HL-60 (cell line): ENCODE data around the gene PNRC2.
"Not testable (repeated sequence)": the region's sequence is repeated elsewhere in the genome, so short reads cannot be mapped to it uniquely, and the experiment has no call there.

ENCODE experiments used
- DNase-seq, 2 experiments: peaks; one replicate each; pipeline ENCODE4 v3.0.0-alpha.2; 2010 to 2020; ENCODE audit warnings: low read depth in 1 of 2, low spot score in 1 of 2
- H3K27ac ChIP-seq: fragments of 250-450 bp; sonication (Bioruptor Pico); replicated peaks from 2 replicates; pipeline ENCODE4 v1.5.1; 2020; ENCODE audit warnings: mild to moderate bottlenecking, moderate library complexity
- H3K27me3 ChIP-seq: fragments of 250-450 bp; sonication (Bioruptor Pico); 2 replicates; pipeline ENCODE4 v1.5.1; 2021; ENCODE audit warnings: mild to moderate bottlenecking, moderate library complexity; ENCODE audit not compliant: insufficient read depth, poor library complexity, severe bottlenecking
- H3K4me3 ChIP-seq: replicated peaks from 2 replicates; pipeline ENCODE4 v1.5.1; 2011; ENCODE audit warnings: mild to moderate bottlenecking, control low read depth, low read length; ENCODE audit not compliant: insufficient read depth
- CTCF ChIP-seq: IDR thresholded peaks from one replicate; pipeline ENCODE4 v1.5.1; 2011; ENCODE audit warnings: low read length, control low read depth, inconsistent platforms; ENCODE audit not compliant: insufficient read depth
- GABPA ChIP-seq: IDR thresholded peaks from 2 replicates; pipeline ENCODE4 v1.6.1; 2012; ENCODE audit warnings: low read depth
- POLR2AphosphoS5 ChIP-seq: IDR thresholded peaks from 2 replicates; pipeline ENCODE4 v1.6.1; 2012; ENCODE audit warnings: low read depth
- REST ChIP-seq: IDR thresholded peaks from 2 replicates; pipeline ENCODE4 v1.6.1; 2012; ENCODE audit warnings: low read depth; ENCODE audit not compliant: insufficient replicate concordance
- SPI1 ChIP-seq: IDR thresholded peaks from 2 replicates; pipeline ENCODE4 v1.6.1; 2012; ENCODE audit warnings: low read depth, mild to moderate bottlenecking, borderline replicate concordance

Gene PNRC2

GRCh38 chr1:23989263-23989662 is 29.6 kb downstream of the PNRC2 start:
- no peaks in the 10 kb centered on the region for H3K27me3 ChIP-seq
- H3K27ac ChIP-seq: no peak overlapping the region
- H3K4me3 ChIP-seq: no peak overlapping the region
- no peak for TF ChIP-seq GABPA
- no peak for DNase-seq

GRCh38 chr1:23992011-23992410 is 32.4 kb downstream of the PNRC2 start:
- not testable (repeated sequence) for H3K27me3 ChIP-seq, H3K4me3 ChIP-seq, DNase-seq, H3K27ac ChIP-seq

GRCh38 chr1:23995431-23995837 is 35.8 kb downstream of the PNRC2 start:
- H3K4me3 ChIP-seq: no peak overlapping the region
- TF ChIP-seq CTCF (no peak), SPI1 (no peak), POLR2AphosphoS5 (no peak)
- no peak for DNase-seq
- H3K27me3 ChIP-seq: no peaks in the 10 kb centered on the region
- H3K27ac ChIP-seq: no peak overlapping the region

GRCh38 chr1:23996700-23997229 is 37.1 kb downstream of the PNRC2 start:
- no peak for TF ChIP-seq POLR2AphosphoS5
- no peak for TF ChIP-seq GABPA
- TF ChIP-seq SPI1: no peak
- TF ChIP-seq CTCF: no peak
- TF ChIP-seq REST: no peak
- H3K27me3 ChIP-seq: no peaks in the 10 kb centered on the region
- no peak overlapping the region for H3K27ac ChIP-seq
- H3K4me3 ChIP-seq: no peak overlapping the region
- DNase-seq: no peak

- no peak for DNase-seq
- no peak overlapping the region for H3K4me3 ChIP-seq
- no peak overlapping the region for H3K27ac ChIP-seq
- TF ChIP-seq SPI1 (no peak), REST (no peak), GABPA (no peak), POLR2AphosphoS5 (no peak), CTCF (no peak)
- no peaks in the 10 kb centered on the region for H3K27me3 ChIP-seq
These were observed 38.2 kb downstream of the PNRC2 start for GRCh38 chr1:23997812-23998211.
